ENCODE results near the gene TEF. TPM values are rescaled to one million over a fixed set of nuclear protein-coding genes. Genes with fewer than 3 reads are reported as not detected.
"Not testable (repeated sequence)": the region's sequence is repeated elsewhere in the genome, so short reads cannot be mapped to it uniquely, and the experiment has no call there.

Gene TEF
- total RNA-seq, 1 donor from 2014 or later = 6.3 TPM

DNA sequence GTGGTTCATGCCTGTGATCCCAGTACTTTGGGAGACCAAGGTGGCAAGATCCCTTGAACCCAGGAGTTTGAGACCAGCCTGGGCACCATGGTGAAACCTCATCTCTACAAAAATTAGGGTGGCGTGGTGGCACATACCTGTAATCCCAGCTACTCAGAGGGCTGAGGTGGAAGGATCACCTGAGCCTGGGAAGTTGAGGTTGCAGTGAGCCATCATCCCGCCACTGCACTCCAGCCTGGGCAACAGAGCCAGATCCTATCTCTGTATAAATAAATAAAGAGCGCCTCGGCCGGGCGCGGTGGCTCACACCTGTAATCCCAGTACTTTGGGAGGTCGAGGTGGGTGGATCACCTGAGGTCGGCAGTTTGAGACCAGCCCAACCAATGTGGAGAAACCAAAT lies 37.0 kb downstream of the TEF start:
- DNase-seq (ENCODE audit: low spot score) = no peak

DNA sequence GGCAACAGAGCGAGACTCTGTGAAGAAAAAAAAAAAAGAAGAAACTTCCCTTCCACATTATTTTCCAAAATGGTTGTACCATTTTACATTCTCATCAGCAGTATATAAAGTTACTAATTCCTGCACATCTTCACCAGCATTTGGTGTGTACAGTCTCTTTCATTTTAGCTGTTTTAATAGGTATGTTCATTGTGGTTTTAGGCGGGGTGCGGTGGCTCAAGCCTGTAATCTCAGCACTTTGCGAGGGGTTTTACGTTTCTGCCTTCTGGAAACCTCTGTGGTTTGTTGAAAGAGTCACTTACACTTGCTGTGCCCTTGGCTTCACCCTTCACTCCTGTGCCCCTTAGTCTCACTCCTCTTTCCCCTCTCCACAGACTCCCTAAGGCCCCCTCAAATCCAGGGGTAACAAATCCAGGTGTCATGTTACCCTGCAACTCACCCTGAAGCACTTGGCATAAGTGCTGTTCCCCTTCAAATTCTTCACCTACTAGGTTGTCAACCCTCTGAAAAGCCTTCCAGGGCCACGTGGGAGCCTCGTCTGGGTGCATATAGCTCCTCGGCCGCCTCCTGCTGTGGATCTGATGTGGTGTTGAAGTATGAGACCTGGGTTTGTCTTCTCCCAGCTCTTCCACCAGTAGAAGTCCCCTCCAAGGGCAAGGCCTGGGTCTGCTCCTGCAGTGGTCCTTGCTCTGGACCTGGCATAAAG lies 44.1 kb downstream of the TEF start:
- DNase-seq (ENCODE audit: low spot score) = no peak

DNA sequence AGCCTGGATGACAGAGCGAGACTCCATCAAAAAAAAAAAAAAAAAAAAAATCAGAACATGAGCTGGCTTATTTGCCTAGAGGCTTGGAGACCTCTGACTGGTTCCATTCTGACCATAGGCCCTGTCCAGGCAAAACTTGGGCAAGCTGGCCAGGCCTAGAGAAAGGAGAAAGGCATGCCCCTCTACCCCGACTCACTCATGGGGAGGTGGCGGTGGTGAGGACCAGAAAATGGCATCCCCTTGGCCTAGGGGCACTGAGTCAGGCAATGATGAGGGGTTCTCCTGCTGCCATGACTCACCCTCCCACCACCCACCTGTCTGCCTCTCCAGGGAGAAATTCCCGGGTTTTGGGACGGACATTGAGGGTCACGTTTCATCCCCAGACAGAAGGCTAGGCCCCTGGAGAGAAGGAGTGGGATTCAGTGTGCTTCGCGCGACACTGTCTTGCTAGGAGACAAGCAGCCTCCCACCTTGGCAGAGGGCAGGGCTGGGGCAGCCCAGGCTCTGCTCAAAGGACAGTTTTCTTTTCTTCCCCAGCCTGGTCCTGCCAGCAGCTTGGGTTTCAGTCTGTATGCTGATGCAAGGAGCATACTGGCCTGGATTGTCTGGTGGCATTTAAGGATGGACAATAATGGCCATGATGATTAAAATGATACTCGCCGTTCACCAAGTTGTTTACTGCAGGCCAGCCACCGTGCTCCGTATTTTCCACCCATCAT lies 47.6 kb downstream of the TEF start:
- DNase-seq (ENCODE audit: low spot score) = no peak

DNA sequence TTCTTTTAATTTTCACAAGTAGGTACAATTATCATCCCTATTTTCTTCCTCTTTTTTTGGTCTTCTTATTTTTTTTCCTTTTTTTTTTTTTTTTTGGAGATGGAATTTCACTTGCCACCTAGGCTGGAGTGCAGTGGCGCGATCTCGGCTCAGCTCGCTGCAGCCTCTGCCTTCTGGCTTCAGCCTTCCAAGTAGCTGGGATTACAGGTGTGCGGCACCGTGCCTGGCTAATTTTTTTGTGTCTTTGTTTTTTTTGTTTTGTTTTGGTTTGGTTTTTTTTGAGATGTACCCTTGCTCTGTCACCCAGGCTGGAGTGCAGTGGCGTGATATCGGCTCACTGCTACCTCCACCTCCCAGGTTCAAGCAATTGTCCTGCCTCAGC lies 48.2 kb downstream of the TEF start:
- DNase-seq (ENCODE audit: low spot score) = no peak

DNA sequence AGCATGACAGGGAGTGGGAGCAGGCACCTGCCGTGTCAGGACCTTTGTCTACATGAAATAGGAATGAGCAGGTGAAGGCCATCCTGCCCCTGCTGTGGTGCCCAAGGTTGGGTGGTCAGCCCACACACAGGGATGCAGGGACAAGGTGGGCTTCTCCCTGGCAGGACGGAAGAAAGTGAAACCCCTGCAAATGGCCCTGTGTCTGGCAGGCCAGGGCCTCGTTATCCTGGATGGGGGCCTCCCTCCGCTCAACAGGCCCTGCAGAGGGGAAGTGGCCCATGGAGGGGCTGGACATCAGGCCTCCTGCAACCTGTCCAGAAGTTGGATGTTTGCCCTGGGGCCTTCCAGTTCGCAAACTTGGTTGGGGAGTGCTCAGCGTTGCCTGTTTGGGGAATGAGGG lies 49.9 kb downstream of the TEF start:
- DNase-seq (ENCODE audit: low spot score) = no peak

DNA sequence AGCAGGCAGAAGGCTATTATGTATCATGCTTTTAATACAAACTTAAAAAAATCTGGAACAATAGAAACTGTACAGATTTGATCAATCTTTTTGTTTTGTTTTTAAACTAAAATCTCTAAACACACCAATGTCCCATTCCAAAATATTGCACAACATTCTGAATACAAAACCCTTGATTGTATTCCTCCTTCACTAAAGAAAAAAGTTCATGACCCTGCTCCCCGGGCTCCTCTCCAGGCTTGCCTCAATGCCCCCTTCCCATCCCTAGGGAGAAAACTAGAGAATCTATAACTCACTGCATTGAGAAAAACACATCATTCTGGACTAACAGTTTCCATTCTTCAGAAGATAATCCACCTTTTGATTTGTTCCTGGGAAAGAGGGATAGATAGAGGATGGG lies 51.7 kb downstream of the TEF start:
- not testable (repeated sequence) for DNase-seq (ENCODE audit: low spot score)

DNA sequence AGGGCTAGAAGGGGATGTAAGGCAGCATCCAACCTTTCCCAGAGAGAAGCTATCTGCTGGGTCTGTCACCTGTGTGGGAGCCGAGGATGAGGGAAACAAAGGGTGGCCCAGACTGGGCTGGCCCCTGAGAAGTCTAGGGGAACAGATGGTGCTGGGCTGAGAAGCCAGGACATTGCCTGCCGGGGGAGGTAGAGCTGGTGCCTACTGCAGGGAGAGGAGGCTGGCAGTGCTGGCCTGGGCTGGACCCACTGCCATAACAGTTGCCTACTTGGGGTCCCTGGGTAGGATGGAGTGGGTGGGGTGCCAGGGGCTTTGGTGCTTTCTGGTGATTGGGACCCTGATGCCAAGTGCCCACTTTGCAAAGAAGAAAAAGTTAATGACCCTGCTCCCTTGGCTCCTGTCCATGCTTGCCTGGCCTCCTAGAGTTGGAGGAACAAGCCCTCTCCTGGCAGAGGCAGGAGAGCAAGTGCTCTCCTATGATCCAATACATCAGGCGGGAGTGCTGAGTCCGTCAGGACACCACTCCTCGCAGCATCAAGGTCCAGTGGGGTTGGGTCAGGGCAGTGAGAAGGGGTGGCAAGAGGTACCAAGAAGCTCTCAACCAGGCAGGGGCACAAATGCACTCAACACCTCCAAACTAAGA lies 52.7 kb downstream of the TEF start:
- DNase-seq (ENCODE audit: low spot score) = not testable (repeated sequence)

DNA sequence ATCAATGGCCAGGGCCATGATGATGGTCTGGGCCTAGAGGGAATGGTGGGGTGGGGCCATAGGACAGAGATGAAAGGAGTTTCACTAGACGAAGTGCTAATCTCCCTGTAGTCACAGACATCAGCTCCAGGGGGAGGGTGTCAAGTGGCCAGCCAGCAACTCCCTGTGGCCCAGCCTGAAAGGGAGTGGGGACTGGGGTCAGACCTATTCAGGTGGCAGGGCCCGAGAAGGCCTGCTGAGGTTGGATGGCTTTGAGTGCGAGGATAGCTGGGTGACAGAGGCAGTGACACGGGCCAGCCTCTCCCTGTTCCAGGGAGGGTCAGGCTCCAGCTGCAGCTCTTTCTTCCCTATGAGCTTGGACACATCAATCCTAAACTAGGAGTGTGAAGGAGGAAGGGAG lies 53.8 kb downstream of the TEF start:
- DNase-seq (ENCODE audit: low spot score) = no peak

DNA sequence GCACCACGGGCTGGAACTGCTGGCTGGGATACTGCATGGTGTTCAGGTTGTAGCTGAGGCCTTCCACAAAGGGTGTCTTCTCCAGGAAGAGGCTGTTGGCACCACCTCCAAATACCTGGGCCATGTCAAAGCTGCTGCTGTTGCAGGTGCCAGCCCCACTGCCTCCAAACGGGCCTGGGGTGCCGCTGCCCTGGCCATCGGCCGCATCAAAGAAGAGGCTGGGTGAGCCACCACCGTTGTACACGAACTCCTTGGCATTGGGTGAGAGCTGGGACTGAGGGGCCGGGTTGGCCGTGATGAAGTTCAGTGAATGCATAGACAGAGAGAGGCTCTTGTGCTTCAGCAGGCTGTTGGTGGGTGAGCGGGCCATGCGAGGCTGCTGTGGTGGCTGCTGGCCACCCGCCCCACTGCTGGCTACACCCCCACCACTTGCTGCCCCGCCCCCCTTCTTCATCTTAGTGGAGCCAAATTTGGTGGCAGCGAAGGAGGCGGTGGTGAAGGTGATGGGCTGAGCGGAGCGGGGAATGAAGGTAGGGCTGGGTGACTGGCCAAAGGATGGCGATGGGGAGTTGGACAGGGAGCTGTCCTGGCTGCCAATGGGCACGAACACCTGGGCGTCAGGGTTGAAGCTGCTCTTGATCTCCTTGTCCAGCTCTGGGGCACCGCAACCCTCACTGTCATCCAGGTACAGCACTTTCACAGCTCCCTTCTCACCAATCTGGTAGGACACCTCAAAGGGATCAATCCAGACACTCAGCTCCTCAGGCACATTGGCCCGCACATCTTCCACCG lies 54.8 kb downstream of the TEF start:
- DNase-seq (ENCODE audit: low spot score) = no peak

DNA sequence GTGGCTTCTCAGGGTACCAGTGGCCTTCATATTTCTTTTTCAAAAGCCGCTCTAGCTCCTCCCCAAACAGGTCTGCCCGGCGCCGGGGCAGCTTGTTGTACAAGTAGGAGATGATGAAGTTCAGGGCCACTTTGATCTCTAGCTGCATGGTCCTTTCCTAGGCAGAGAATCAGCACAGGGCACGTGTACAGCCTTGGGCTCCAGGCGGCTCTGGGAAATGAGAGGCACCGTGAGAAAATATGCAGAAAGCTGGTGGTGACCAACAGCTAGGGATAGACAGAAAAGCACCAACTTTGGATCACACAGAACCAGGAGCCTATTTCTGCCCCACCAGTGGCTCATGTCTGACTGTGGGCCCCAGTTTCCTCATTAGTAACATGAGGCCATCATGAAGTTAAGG lies 55.5 kb downstream of the TEF start:
- DNase-seq (ENCODE audit: low spot score) = no peak

DNA sequence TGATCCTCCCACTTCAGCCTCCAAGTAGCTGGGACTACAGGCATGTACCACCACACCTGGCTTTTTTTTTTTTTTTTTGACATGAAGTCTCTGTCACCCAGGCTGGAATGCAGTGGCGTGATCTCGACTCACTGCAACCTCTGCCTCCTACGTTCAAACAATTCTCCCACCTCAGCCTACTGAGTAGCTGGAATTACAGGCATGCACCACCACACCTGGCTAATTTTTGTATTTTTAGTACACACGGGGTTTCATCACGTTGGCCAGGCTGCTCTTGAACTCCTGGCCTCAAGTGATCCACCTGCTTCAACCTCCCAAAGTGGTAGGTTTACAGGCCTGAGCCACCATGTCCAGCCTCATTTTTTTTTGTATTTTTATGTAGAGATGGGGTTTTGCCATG lies 58.8 kb downstream of the TEF start:
- not testable (repeated sequence) for DNase-seq (ENCODE audit: low spot score)

DNA sequence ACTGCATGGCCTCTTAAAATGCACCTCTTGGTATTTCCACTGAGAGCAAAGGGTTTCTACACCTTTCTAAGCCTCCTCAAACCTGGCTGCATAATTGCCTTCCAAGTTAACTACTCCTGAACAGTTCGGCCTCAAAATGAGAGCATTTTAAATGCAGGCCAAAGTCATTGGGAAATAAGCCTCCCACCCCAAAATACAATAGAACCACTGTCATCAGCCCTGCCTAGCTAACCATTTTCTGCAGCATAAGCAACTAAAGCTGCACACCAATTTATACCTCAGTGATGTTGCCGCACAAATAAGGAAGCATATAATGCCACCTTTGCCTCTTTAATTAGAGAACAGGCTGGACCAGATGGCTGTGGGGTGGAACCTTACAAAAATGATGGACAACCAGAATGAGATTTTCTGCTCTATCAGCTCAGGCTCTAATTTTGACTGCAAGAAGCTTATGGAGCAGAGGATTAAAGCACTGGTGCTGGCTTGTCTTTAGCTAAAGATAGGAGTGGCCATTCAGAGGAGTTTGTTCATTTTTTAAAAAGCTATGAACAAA lies 60.6 kb downstream of the TEF start:
- DNase-seq (ENCODE audit: low spot score) = no peak

DNA sequence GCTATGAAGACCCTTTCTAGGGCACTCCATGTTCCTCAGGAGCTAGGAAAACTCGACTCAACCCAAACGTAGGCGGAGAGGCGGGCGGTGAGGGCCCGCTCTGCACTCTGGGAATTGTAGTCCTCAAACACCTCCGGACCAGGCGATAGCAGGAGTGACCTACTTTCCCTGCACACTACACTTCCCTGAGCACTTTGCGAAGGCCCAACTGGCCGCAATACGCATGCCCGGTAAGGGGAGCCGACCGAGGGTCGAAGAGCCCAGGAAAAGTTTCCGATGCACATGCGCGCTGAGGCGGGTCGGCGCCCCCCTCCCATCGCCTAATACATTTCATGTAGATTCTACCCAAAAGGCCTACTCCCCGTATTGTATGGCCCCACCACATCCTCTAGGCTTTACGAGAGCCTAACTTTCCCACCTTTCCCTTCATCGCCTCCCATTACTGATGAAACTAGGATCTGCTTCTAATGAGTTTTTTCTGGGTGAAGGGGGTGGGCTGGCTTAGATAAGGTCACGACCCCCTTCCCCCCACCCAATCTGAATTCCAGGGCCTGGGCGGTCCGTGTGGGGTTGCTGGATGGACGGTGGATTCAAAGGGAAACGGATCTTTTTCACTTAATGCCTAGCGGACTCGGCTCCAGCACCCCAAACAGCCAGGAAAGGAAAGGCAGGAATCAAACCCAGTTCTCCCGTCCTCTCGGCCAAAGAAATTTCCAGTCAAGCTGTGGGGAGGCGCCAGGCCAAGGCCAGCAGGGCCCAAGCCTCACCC lies 62.8 kb downstream of the TEF start:
- peak; percentile 99 for DNase-seq (ENCODE audit: low spot score)

DNA sequence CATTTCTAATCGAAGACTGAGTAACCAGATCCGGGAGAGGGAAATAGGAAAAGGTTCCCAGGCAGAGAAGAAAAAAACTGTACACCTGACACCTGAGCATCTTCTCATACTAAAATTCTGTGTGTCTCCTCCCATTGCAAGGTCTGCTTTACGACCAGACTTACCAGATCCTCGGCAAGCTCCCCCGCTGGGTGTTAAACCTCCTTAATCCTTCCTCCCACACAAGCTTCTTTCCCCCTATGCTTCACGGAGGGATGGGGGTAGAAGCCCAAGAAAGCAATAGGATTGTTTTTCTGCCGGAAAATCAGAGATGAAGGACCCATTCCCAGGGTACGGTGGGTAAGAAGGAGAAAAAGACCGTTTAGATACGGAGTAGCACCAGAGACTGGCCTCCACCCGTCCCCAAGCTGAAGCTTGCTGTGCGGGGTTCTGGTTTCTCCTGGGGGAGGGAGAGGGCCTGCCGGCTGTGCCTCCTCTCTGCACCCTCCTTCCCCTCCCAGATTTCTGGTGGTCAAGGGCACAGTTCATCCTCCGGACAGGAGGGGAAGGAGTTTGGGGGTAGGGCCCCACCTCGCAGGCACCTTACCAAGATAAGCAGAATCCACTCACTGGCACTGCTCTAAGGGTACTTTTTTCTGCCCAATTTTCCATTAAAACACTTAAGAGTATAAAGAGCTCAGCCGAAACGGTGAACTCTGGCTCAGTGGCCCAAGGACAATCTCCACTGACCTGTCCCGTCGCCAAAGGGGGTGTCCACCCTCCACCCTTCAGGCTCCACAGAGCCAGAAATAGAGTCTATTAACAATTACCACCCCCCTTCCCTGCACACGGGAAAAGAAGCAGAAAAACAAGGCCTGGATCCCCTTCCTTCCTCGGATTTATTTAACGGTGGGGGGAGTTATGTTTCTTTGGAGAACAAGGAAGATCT lies 63.7 kb downstream of the TEF start:
- DNase-seq (ENCODE audit: low spot score) = peak; percentile 40

DNA sequence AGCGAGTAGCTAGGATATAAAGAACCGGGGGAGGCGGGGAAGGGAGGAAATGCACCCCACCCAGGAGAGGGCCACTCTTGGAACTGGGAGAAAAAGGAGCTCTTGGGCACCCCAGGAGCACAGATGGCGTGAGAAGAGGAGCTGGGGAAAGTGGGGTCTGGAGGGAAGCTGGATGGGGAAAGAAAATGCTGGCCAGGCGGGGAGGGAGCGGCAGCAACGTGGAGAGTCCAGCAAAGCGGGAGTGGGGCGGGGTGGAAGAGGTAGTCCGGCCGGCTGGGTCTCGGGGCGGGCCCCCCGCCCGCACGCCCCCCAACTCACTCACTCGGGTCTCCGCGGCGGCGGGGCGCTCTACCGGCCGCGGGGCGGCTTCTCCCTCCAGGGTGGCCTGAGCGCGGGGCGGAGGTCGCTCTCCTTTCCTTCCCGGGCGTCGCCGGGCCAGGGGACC lies 64.3 kb downstream of the TEF start:
- peak; percentile 37 for DNase-seq (ENCODE audit: low spot score)

DNA sequence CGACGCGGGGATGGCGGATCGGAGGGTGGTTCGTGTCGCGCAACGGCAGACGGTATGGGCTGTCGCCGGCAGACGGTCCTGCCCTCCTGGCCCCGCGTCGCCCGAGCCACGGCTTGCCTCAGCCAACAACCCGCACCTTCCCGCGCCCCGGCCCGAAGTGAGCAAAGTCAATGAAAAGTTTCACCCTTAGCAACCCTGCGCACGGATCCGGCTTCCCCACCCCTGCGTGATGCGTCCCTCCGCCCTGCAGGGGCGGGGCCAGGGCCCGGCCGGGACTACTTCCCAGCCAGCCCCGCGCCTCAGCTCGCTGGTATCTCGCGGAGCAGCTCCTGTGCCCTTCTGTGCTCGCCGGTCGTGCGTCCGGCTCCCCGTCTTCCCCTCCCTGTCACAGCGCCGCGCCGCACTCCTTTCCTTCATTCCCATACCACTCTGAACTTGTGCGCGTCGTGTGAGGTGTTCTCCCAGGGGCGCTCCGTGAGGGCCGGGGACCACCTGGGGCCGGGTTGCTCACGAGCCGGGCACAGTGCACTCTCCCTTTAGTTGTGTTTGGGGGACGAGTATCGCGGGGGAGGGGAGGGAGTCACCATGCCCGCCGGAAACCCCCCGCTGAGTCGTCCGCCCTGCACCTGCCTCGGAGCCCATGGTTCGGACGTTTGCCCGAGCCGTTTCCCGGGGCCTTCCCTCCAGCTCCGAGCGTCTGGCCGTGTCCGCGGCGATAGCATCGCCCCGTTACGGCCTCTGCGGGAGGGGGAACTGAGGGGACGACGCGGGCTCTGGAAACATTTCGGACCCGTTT lies 65.1 kb downstream of the TEF start, which contains the start of gene TOB2:
TSS of gene TOB2 (minus strand) at position 163 of the 796 bp plus-strand sequence. CDS start 9,456 bp downstream, outside the sequence.
- peak; percentile 95 for DNase-seq (ENCODE audit: low spot score)

DNA sequence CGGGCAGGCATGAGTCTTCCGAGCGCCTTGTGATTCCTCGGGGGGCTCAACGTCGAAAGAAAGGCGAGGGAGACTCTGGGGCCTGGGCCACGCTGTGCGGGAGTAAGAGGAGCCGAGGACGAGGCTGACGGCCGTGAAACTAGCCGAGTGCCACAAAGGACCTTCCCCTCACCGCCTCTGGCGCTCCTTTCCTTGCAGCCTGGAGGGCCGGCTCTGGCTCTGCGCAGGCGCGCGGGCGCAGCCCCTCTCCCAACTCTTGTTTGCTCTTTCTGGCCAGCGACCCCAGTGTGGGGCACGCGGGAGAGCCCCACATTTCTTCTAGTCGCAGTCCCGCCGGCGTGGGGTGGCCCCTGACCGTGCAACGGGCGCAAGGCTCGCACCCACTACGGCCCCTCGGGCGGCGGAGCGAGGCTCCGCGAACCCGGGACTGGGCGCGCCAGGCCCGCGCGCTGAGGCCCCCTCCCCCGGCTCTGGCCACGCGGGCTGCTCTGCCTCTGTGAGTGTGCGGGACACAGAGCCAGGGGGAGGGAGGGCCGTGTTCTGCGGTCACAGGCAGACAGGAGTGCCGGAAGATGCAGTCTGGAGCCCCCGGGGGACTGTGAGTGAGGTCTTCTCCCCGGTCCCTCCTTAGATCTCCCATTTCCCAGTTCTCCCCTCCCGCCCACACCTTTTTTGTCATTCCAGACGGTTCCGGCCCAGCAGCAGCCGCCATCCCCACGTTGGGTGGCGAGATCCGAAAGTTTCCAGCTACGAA lies 65.9 kb downstream of the TEF start:
- DNase-seq (ENCODE audit: low spot score) = peak; percentile 82

DNA sequence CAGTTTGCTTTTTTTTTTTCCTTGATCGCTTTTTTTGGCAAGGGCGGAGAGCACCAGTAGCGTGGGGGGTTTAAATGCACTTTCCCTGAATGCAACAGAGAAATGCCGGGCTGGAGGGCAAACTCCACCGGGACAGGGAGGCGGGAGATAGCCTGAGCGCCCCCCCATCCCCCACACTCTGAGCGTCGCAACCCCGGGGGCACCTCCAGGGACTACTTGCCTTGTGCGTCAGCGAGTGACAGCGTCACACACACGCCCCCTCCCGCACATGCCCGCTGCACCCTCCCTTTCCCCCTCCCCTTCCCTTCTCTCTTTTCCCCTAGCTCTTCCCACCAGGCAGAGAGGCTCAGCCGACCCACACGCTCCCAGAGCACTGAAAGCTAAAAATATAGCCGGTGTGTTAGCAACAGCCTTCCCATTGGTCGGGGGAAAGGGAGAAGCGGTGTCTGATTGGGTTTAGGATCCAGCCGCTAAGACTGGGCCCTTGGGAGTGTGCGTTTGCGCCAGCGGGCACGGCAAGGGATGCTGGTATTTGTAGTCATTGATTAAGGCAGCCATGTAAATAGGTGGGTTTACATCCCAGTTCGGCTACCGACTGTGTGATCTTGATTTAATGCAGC lies 66.6 kb downstream of the TEF start:
- DNase-seq (ENCODE audit: low spot score) = peak; percentile 100
